ENCODE results near the gene EMX1.

The EMX1 gene

GRCh38 chr2:72968286-72968685, 51.0 kb downstream of the EMX1 start:
- DNase-seq, result no peak
- H3K36me3 ChIP-seq (ENCODE audit: insufficient read depth, low read length), result no peaks in the 10 kb centered on the region

DNA sequence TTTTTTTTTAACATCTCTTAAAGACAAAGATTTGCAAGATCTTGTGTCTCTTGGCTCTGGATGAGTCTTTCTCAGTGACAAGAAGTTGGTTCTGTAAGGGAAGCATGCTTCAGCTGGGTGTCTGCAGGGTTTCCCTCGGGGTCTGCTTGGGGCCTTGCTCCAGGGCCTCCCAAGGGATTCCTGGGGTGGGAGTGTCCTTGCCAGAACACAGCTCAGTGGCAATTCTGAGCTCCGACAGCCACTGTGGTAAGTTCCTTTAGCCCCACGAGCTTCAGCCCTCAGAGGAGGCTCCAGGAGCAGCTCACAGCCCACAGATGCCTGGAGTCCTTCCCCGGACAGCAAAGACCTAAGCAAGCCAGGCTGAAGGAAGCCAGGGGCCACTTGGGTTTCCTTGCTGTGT, 52.4 kb downstream of the EMX1 start:
- no peaks in the 10 kb centered on the region for H3K36me3 ChIP-seq (ENCODE audit: insufficient read depth, low read length)
- no peaks in the 10 kb centered on the region for H3K79me2 ChIP-seq (ENCODE audit: insufficient read depth, low read length)
- H2AFZ ChIP-seq (ENCODE audit: low read depth, low read length), result no peak overlapping the region
- H3K27me3 ChIP-seq (ENCODE audit: insufficient read depth, low read length, poor library complexity), result no peaks in the 10 kb centered on the region
- no peak for DNase-seq
- H3K4me2 ChIP-seq (ENCODE audit: insufficient read depth, low read length), result no peak overlapping the region
- H3K27ac ChIP-seq (ENCODE audit: low read length), result no peak overlapping the region
- H3K9me3 ChIP-seq (ENCODE audit: insufficient read depth, low read length, severe bottlenecking), result no peaks in the 10 kb centered on the region
- H3K4me1 ChIP-seq (ENCODE audit: insufficient read depth, low read length), result no peaks in the 10 kb centered on the region
- ATAC-seq (ENCODE audit: insufficient read depth, low read depth), result no peak
- no peaks in the 10 kb centered on the region for H4K20me1 ChIP-seq (ENCODE audit: insufficient read depth, low read length)
- H3K9ac ChIP-seq (ENCODE audit: low read depth, low read length), result no peak overlapping the region
- no peak overlapping the region for H3K4me3 ChIP-seq (ENCODE audit: low read depth in 1 of 2, low read length in 2 of 2)
- TF ChIP-seq EZH2 (IDR thresholded peaks at IDR 0.05; ENCODE audit: borderline replicate concordance, low read depth, low read length, severe bottlenecking), result no peak
- TF ChIP-seq CTCF (IDR thresholded peaks at IDR 0.05; ENCODE audit: borderline replicate concordance, extremely low read depth, low read length, poor library complexity, severe bottlenecking), result no peak

More at GRCh38 chr2:72968286-72968685, 51.0 kb downstream of the EMX1 start:
- ATAC-seq (ENCODE audit: insufficient read depth, low read depth), result no peak
- Histone ChIP-seq H3K4me1 (ENCODE audit: insufficient read depth, low read length) (no peaks in the 10 kb centered on the region), H2AFZ (ENCODE audit: low read depth, low read length) (no peak overlapping the region), H3K9ac (ENCODE audit: low read depth, low read length) (no peak overlapping the region), H3K79me2 (ENCODE audit: insufficient read depth, low read length) (no peaks in the 10 kb centered on the region), H3K4me3 (ENCODE audit: low read depth in 1 of 2, low read length in 2 of 2) (no peak overlapping the region), H3K27ac (ENCODE audit: low read length) (no peak overlapping the region), H3K27me3 (ENCODE audit: insufficient read depth, low read length, poor library complexity) (no peaks in the 10 kb centered on the region), H4K20me1 (ENCODE audit: insufficient read depth, low read length) (no peaks in the 10 kb centered on the region), H3K9me3 (ENCODE audit: insufficient read depth, low read length, severe bottlenecking) (no peaks in the 10 kb centered on the region), H3K4me2 (ENCODE audit: insufficient read depth, low read length) (no peak overlapping the region)
- no peak for TF ChIP-seq CTCF (IDR thresholded peaks at IDR 0.05; ENCODE audit: borderline replicate concordance, extremely low read depth, low read length, poor library complexity, severe bottlenecking)

DNA sequence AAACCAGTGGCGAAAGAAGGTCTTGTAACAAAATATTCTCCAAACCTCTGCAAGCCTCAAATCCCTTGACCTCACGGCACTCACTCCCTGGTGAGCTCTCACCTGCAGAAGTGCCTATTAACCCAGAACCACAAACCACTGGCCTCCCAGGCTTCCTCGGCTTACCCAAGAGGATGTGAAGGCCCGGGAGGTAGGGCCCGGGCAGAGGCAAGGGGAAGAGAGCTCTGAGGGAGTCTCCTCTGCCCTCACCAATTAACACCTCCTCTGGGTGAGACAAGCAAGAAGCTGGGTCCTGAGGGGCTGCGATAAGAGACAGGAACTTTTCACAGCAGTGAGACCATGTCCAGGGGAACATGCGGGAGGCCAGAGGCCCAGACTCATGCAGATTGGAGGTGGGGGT, 53.7 kb downstream of the EMX1 start:
- H3K79me2 ChIP-seq (ENCODE audit: insufficient read depth, low read length), result no peaks in the 10 kb centered on the region
- H3K9ac ChIP-seq (ENCODE audit: low read depth, low read length), result no peak overlapping the region
- no peak overlapping the region for H2AFZ ChIP-seq (ENCODE audit: low read depth, low read length)
- no peak overlapping the region for H3K4me2 ChIP-seq (ENCODE audit: insufficient read depth, low read length)
- H3K27me3 ChIP-seq (ENCODE audit: insufficient read depth, low read length, poor library complexity), result no peaks in the 10 kb centered on the region
- no peak overlapping the region for H3K27ac ChIP-seq (ENCODE audit: low read length)
- no peak for DNase-seq
- H3K9me3 ChIP-seq (ENCODE audit: insufficient read depth, low read length, severe bottlenecking), result no peaks in the 10 kb centered on the region
- H3K36me3 ChIP-seq (ENCODE audit: insufficient read depth, low read length), result no peaks in the 10 kb centered on the region
- no peak for ATAC-seq (ENCODE audit: insufficient read depth, low read depth)
- H3K4me3 ChIP-seq (ENCODE audit: low read depth in 1 of 2, low read length in 2 of 2), result no peak overlapping the region
- H3K4me1 ChIP-seq (ENCODE audit: insufficient read depth, low read length), result no peaks in the 10 kb centered on the region
- no peak for TF ChIP-seq CTCF (IDR thresholded peaks at IDR 0.05; ENCODE audit: borderline replicate concordance, extremely low read depth, low read length, poor library complexity, severe bottlenecking)
- no peak for TF ChIP-seq EZH2 (IDR thresholded peaks at IDR 0.05; ENCODE audit: borderline replicate concordance, low read depth, low read length, severe bottlenecking)
- H4K20me1 ChIP-seq (ENCODE audit: insufficient read depth, low read length), result no peaks in the 10 kb centered on the region
